HL-60 (cell line): Measurements from ENCODE around the gene L3MBTL3.
"Not testable (repeated sequence)": the region's sequence is repeated elsewhere in the genome, so short reads cannot be mapped to it uniquely, and the experiment has no call there.

Source experiments
- DNase-seq, 2 experiments: peaks; one replicate each; pipeline ENCODE4 v3.0.0-alpha.2; 2010 to 2020; ENCODE audit warnings: low read depth in 1 of 2, low spot score in 1 of 2
- H3K27ac ChIP-seq: fragments of 250-450 bp; sonication (Bioruptor Pico); replicated peaks from 2 replicates; pipeline ENCODE4 v1.5.1; 2020; ENCODE audit warnings: mild to moderate bottlenecking, moderate library complexity
- H3K27me3 ChIP-seq: fragments of 250-450 bp; sonication (Bioruptor Pico); 2 replicates; pipeline ENCODE4 v1.5.1; 2021; ENCODE audit warnings: mild to moderate bottlenecking, moderate library complexity; ENCODE audit not compliant: insufficient read depth, poor library complexity, severe bottlenecking
- H3K4me3 ChIP-seq: replicated peaks from 2 replicates; pipeline ENCODE4 v1.5.1; 2011; ENCODE audit warnings: mild to moderate bottlenecking, control low read depth, low read length; ENCODE audit not compliant: insufficient read depth
- GABPA ChIP-seq: IDR thresholded peaks from 2 replicates; pipeline ENCODE4 v1.6.1; 2012; ENCODE audit warnings: low read depth
- POLR2AphosphoS5 ChIP-seq: IDR thresholded peaks from 2 replicates; pipeline ENCODE4 v1.6.1; 2012; ENCODE audit warnings: low read depth
- SPI1 ChIP-seq: IDR thresholded peaks from 2 replicates; pipeline ENCODE4 v1.6.1; 2012; ENCODE audit warnings: low read depth, mild to moderate bottlenecking, borderline replicate concordance
- TF ChIP-seq, protein P1 (sequence below): IDR thresholded peaks from one replicate; pipeline ENCODE4 v1.5.1; 2011; ENCODE audit warnings: low read length, control low read depth, inconsistent platforms; ENCODE audit not compliant: insufficient read depth
- TF ChIP-seq, protein P2 (sequence below): IDR thresholded peaks from 2 replicates; pipeline ENCODE4 v1.6.1; 2012; ENCODE audit warnings: low read depth; ENCODE audit not compliant: insufficient replicate concordance

Gene L3MBTL3

DNA sequence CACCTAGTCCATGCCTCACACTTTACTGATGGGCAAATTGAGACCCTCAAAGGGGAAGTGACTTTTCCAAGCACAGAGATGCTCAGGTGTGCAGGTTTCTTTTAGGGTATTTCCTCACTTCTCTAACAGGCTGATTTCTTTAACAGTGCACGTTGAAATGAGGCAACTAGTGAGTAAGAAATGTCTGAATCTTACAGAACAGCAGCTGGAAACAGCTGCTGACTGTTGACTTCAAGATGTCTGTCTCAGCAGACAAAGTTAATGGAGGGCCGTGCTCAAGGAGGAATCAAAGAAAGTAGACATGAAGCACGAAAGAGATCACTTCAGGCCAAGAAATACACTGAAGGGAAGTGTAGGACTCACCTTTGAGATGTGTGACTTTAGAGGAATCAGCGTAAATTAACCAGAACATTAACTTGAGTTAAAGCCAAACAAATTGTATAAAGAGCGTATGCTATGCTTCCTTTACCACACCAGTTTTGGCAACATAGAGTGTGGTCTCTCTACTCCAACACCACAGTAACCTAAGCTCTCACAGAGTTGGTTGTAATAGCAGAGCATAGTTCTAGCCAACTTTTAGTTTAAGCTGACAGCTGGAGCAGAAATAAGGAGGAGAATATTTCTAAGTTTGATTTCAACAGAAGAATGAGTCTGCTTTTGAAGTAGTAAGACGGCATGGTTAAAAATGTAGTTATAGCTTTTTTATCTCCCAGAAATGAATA, 143.5 kb downstream of the L3MBTL3 start:
- Histone ChIP-seq H3K27ac (no peak overlapping the region), H3K4me3 (no peak overlapping the region), H3K27me3 (no peaks in the 10 kb centered on the region)
- no peak for DNase-seq
- TF ChIP-seq, protein P1, sequence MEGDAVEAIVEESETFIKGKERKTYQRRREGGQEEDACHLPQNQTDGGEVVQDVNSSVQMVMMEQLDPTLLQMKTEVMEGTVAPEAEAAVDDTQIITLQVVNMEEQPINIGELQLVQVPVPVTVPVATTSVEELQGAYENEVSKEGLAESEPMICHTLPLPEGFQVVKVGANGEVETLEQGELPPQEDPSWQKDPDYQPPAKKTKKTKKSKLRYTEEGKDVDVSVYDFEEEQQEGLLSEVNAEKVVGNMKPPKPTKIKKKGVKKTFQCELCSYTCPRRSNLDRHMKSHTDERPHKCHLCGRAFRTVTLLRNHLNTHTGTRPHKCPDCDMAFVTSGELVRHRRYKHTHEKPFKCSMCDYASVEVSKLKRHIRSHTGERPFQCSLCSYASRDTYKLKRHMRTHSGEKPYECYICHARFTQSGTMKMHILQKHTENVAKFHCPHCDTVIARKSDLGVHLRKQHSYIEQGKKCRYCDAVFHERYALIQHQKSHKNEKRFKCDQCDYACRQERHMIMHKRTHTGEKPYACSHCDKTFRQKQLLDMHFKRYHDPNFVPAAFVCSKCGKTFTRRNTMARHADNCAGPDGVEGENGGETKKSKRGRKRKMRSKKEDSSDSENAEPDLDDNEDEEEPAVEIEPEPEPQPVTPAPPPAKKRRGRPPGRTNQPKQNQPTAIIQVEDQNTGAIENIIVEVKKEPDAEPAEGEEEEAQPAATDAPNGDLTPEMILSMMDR, result no peak
- no peak for TF ChIP-seq POLR2AphosphoS5

DNA sequence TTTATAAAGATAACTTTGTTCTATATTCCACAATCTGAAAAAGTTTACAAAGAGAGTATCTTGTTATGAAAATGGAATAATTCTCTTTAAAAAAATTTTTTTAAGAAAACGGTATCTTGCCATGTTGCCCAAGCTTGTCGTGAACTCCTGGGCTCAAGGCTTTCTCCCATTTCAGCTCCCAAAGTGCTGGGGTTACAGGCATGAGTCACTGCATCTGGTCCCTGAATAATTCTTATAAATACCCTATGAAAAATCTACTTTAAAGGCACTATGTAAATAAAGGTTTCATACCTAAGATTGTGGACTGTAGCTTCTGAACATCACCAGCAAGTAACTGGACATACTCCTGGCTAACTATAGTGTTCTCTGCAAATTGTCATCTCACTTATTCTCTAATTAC, 144.0 kb downstream of the L3MBTL3 start:
- H3K27ac ChIP-seq, result no peak overlapping the region
- DNase-seq, result no peak
- H3K27me3 ChIP-seq, result no peaks in the 10 kb centered on the region
- no peak for TF ChIP-seq POLR2AphosphoS5
- no peak overlapping the region for H3K4me3 ChIP-seq

DNA sequence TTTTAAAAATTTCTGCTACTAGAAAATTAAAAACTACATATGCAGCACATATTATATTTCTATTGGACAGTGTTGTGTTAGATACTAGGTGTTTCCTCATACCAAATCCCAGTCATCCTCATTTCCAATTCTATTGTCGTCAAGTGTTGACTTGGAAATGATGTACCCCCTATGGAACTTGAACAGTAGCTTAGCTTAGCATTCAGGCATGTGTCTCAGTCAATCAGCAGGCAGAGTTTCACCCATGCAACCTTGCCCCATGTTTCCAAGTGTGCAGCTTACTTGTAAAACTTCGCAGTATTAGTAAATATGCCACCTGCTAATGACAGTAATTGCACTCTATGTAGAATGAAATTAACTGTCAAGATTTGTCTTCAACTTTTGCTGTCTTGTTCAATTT, 144.9 kb downstream of the L3MBTL3 start:
- H3K27ac ChIP-seq, result no peak overlapping the region
- no peak overlapping the region for H3K4me3 ChIP-seq
- no peaks in the 10 kb centered on the region for H3K27me3 ChIP-seq
- DNase-seq, result no peak
- TF ChIP-seq GABPA (no peak), SPI1 (no peak), POLR2AphosphoS5 (no peak)
- TF ChIP-seq, protein P2, sequence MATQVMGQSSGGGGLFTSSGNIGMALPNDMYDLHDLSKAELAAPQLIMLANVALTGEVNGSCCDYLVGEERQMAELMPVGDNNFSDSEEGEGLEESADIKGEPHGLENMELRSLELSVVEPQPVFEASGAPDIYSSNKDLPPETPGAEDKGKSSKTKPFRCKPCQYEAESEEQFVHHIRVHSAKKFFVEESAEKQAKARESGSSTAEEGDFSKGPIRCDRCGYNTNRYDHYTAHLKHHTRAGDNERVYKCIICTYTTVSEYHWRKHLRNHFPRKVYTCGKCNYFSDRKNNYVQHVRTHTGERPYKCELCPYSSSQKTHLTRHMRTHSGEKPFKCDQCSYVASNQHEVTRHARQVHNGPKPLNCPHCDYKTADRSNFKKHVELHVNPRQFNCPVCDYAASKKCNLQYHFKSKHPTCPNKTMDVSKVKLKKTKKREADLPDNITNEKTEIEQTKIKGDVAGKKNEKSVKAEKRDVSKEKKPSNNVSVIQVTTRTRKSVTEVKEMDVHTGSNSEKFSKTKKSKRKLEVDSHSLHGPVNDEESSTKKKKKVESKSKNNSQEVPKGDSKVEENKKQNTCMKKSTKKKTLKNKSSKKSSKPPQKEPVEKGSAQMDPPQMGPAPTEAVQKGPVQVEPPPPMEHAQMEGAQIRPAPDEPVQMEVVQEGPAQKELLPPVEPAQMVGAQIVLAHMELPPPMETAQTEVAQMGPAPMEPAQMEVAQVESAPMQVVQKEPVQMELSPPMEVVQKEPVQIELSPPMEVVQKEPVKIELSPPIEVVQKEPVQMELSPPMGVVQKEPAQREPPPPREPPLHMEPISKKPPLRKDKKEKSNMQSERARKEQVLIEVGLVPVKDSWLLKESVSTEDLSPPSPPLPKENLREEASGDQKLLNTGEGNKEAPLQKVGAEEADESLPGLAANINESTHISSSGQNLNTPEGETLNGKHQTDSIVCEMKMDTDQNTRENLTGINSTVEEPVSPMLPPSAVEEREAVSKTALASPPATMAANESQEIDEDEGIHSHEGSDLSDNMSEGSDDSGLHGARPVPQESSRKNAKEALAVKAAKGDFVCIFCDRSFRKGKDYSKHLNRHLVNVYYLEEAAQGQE, result no peak
- TF ChIP-seq, protein P1, result no peak

DNA sequence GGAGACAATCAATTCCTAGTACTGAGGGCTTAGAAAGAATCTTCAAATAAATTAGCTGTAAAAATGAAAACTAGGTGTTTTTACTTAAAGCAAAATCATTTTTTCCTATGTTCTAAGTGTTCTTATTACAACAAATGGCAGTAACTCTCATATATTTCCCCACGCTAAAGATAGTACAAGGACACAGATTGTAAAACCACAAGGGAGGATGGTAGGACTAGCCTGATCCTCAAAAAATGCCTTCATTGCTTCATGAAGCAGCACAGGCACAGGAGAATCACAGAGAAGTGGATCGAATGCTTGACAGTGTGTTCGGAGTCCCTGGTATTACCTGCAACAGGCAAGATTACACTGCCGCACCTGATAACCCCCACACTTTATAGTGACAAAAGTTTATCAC, 145.9 kb downstream of the L3MBTL3 start:
- TF ChIP-seq GABPA, result no peak
- TF ChIP-seq, protein P1, result no peak
- Histone ChIP-seq H3K4me3 (no peak overlapping the region), H3K27me3 (no peaks in the 10 kb centered on the region), H3K27ac (no peak overlapping the region)
- DNase-seq, result no peak

DNA sequence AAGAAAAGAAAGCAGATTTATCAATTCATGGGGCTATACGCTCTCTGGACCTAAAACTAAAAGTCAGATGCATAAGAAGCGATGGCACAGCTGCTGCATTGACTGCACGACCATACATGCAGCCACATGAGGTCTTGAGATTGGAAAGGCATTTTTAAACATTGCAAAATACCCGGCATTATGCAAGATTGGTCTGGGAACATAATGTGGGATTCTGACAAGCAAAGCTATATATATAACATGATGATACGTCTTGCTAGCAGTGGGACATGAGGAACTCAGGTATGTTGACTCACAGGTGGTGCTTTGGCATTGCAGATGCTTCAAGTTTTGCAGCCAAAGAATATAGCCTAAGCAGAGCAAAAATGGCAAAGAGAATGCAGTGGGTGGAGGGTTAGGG, 149.3 kb downstream of the L3MBTL3 start:
- H3K4me3 ChIP-seq, result no peak overlapping the region
- TF ChIP-seq, protein P1, result no peak
- TF ChIP-seq POLR2AphosphoS5 (no peak), SPI1 (no peak)
- TF ChIP-seq, protein P2, result no peak
- H3K27me3 ChIP-seq, result no peaks in the 10 kb centered on the region
- no peak for DNase-seq
- H3K27ac ChIP-seq, result no peak overlapping the region

DNA sequence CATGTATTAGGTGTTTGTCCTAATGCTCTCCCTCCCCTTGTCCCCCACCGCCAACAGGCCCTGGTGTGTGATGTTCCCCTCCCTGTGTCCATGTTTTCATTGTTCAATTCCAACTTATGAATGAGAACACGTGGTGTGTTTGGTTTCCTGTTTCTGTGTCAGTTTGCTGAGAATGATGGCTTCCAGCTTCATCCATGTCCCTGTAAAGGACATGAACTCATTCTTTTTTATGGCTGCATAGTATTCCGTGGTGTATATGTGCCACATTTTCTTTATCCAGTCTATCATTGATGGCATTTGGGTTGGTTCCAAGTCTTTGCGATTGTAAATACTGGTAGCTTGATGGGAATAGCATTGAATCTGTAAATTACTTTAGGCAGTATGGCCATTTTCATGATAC, 151.8 kb downstream of the L3MBTL3 start:
- DNase-seq, H3K4me3 ChIP-seq, H3K27me3 ChIP-seq: not testable (repeated sequence)

More for the DNA sequence above, 151.8 kb downstream of the L3MBTL3 start:
- H3K27ac ChIP-seq, result not testable (repeated sequence)
